ENCODE data around the gene H1-8. TPM values are rescaled to one million over a fixed set of nuclear protein-coding genes. Genes with fewer than 3 reads are reported as not detected.

H1-8 gene
- total RNA-seq, 2 donors from 2014 or later, result not detected

DNA sequence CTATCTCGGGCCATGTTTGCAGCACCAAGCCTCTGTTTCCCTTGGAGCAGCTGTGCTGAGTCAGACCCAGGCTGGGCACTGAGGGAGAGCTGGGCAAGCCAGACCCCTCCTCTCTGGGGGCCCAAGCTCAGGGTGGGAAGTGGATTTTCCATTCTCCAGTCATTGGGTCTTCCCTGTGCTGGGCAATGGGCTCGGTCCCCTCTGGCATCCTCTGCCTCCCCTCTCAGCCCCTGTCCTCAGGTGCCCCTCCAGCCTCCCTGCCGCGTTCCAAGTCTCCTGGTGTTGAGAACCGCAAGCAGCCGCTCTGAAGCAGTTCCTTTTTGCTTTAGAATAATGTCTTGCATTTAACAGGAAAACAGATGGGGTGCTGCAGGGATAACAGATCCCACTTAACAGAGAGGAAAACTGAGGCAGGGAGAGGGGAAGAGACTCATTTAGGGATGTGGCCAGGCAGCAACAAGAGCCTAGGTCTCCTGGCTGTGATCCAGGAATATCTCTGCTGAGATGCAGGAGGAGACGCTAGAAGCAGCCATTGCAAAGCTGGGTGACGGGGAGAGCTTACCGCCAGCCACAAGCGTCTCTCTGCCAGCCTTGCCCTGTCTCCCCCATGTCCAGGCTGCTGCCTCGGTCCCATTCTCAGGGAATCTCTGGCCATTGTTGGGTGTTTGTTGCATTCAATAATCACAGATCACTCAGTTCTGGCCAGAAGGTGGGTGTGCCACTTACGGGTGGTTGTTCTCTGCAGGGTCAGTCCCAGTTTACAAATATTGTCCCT, 13.4 kb upstream of the H1-8 start:
- H3K27ac Mint-ChIP-seq, result peak overlapping the region; percentile 86
- Histone ChIP-seq H3K4me1 (ENCODE audit: control insufficient read depth, insufficient read depth, low read length) (peaks cover 26% of the 10 kb centered on the region), H3K9me3 (ENCODE audit: control insufficient read depth, low read length) (no peaks in the 10 kb centered on the region), H3K9ac (ENCODE audit: extremely low read depth, low read length, poor library complexity, severe bottlenecking) (no peak overlapping the region), H3K36me3 (ENCODE audit: control insufficient read depth, insufficient read depth, low read length) (no peaks in the 10 kb centered on the region), H3K4me3 (ENCODE audit: low read length) (no peak overlapping the region), H3K27me3 (ENCODE audit: control insufficient read depth, insufficient read depth, low read length, poor library complexity, severe bottlenecking) (no peaks in the 10 kb centered on the region), H3K27ac (ENCODE audit: low read depth, low read length) (no peak overlapping the region)
- TF ChIP-seq, protein P1, sequence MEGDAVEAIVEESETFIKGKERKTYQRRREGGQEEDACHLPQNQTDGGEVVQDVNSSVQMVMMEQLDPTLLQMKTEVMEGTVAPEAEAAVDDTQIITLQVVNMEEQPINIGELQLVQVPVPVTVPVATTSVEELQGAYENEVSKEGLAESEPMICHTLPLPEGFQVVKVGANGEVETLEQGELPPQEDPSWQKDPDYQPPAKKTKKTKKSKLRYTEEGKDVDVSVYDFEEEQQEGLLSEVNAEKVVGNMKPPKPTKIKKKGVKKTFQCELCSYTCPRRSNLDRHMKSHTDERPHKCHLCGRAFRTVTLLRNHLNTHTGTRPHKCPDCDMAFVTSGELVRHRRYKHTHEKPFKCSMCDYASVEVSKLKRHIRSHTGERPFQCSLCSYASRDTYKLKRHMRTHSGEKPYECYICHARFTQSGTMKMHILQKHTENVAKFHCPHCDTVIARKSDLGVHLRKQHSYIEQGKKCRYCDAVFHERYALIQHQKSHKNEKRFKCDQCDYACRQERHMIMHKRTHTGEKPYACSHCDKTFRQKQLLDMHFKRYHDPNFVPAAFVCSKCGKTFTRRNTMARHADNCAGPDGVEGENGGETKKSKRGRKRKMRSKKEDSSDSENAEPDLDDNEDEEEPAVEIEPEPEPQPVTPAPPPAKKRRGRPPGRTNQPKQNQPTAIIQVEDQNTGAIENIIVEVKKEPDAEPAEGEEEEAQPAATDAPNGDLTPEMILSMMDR (conservative IDR thresholded peaks at IDR 0.05), result no peak
- H3K9me3 Mint-ChIP-seq, result no peaks in the 10 kb centered on the region
- no peak overlapping the region for H3K4me3 Mint-ChIP-seq
- no peak for DNase-seq
- H3K36me3 Mint-ChIP-seq (ENCODE audit: low read depth), result no peaks in the 10 kb centered on the region
- H3K4me1 Mint-ChIP-seq, result peaks cover 42% of the 10 kb centered on the region
- WGBS, 2 experiments (ENCODE audit: insufficient coverage in 1 of 2, insufficient read length in 1 of 2), result 92 to 94% methylated on average over 9 to 12 of the region's 12 CpGs
- H3K27me3 Mint-ChIP-seq (ENCODE audit: insufficient read depth), result no peaks in the 10 kb centered on the region

DNA sequence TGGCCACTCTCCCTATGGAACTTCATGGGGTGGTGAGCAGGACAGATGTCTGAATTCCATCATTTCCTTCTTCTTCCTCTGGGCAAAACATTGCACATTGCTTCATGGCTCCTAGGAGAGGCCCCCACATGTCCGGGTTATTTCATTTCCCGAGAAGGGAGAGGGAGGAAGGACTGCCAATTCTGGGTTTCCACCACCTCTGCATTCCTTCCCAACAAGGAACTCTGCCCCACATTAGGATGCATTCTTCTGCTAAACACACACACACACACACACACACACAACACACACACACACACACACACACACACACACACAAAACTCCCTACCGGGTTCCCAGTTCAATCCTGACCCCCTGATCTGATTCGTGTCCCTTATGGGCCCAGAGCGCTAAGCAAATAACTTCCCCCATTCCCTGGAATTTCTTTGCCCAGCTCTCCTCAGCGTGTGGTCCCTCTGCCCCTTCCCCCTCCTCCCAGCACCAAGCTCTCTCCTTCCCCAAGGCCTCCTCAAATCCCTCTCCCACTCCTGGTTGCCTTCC, 12.7 kb upstream of the H1-8 start:
- no peaks in the 10 kb centered on the region for H3K9me3 Mint-ChIP-seq
- H3K4me1 Mint-ChIP-seq, result peaks cover 45% of the 10 kb centered on the region
- no peaks in the 10 kb centered on the region for H3K36me3 ChIP-seq (ENCODE audit: control insufficient read depth, insufficient read depth, low read length)
- no peak overlapping the region for H3K4me3 Mint-ChIP-seq
- H3K9me3 ChIP-seq (ENCODE audit: control insufficient read depth, low read length), result no peaks in the 10 kb centered on the region
- DNase-seq, result peak; percentile 85
- H3K27ac Mint-ChIP-seq, result peak overlapping the region; percentile 86
- H3K27me3 ChIP-seq (ENCODE audit: control insufficient read depth, insufficient read depth, low read length, poor library complexity, severe bottlenecking), result no peaks in the 10 kb centered on the region
- H3K27ac ChIP-seq (ENCODE audit: low read depth, low read length), result no peak overlapping the region
- H3K36me3 Mint-ChIP-seq (ENCODE audit: low read depth), result no peaks in the 10 kb centered on the region
- H3K4me3 ChIP-seq (ENCODE audit: low read length), result peak overlapping the region; percentile 43
- peaks cover 31% of the 10 kb centered on the region for H3K4me1 ChIP-seq (ENCODE audit: control insufficient read depth, insufficient read depth, low read length)
- no peaks in the 10 kb centered on the region for H3K27me3 Mint-ChIP-seq (ENCODE audit: insufficient read depth)
- 0 to 30% methylated on average over 1 to 6 of the region's 6 CpGs for WGBS, 2 experiments (ENCODE audit: insufficient coverage in 1 of 2, insufficient read length in 1 of 2)
- no peak overlapping the region for H3K9ac ChIP-seq (ENCODE audit: extremely low read depth, low read length, poor library complexity, severe bottlenecking)
- TF ChIP-seq, protein P1 (conservative IDR thresholded peaks at IDR 0.05), result no peak

DNA sequence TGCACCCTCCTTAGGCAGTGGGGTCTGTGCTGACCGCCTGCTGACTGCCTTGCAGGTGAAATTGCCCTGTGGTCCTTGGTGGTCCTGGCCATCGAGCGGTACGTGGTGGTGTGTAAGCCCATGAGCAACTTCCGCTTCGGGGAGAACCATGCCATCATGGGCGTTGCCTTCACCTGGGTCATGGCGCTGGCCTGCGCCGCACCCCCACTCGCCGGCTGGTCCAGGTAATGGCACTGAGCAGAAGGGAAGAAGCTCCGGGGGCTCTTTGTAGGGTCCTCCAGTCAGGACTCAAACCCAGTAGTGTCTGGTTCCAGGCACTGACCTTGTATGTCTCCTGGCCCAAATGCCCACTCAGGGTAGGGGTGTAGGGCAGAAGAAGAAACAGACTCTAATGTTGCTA, 12.2 kb upstream of the H1-8 start:
- DNase-seq, result no peak
- TF ChIP-seq, protein P1 (conservative IDR thresholded peaks at IDR 0.05), result no peak
- Histone ChIP-seq H3K9ac (ENCODE audit: extremely low read depth, low read length, poor library complexity, severe bottlenecking) (no peak overlapping the region), H3K4me1 (ENCODE audit: control insufficient read depth, insufficient read depth, low read length) (peaks cover 34% of the 10 kb centered on the region), H3K4me3 (ENCODE audit: low read length) (peak overlapping the region; percentile 43), H3K9me3 (ENCODE audit: control insufficient read depth, low read length) (no peaks in the 10 kb centered on the region), H3K27ac (ENCODE audit: low read depth, low read length) (no peak overlapping the region), H3K27me3 (ENCODE audit: control insufficient read depth, insufficient read depth, low read length, poor library complexity, severe bottlenecking) (no peaks in the 10 kb centered on the region), H3K36me3 (ENCODE audit: control insufficient read depth, insufficient read depth, low read length) (no peaks in the 10 kb centered on the region)
- H3K9me3 Mint-ChIP-seq, result no peaks in the 10 kb centered on the region
- 91 to 96% methylated on average over 13 of the region's 13 CpGs for WGBS, 2 experiments (ENCODE audit: insufficient coverage in 1 of 2, insufficient read length in 1 of 2)
- no peaks in the 10 kb centered on the region for H3K36me3 Mint-ChIP-seq (ENCODE audit: low read depth)
- peak overlapping the region; percentile 86 for H3K27ac Mint-ChIP-seq
- no peak overlapping the region for H3K4me3 Mint-ChIP-seq
- peaks cover 48% of the 10 kb centered on the region for H3K4me1 Mint-ChIP-seq
- H3K27me3 Mint-ChIP-seq (ENCODE audit: insufficient read depth), result no peaks in the 10 kb centered on the region

Data from endodermal cell (in vitro differentiated cells).